ENCODE measurements around the gene GRB10. TPM values are rescaled to one million over a fixed set of nuclear protein-coding genes. Genes with fewer than 3 reads are reported as not detected.
"Not testable (repeated sequence)": the region's sequence is repeated elsewhere in the genome, so short reads cannot be mapped to it uniquely, and the experiment has no call there.

Gene GRB10
- total and polyA plus RNA-seq, 2 donors = 42.3 to 44.3 TPM

DNA sequence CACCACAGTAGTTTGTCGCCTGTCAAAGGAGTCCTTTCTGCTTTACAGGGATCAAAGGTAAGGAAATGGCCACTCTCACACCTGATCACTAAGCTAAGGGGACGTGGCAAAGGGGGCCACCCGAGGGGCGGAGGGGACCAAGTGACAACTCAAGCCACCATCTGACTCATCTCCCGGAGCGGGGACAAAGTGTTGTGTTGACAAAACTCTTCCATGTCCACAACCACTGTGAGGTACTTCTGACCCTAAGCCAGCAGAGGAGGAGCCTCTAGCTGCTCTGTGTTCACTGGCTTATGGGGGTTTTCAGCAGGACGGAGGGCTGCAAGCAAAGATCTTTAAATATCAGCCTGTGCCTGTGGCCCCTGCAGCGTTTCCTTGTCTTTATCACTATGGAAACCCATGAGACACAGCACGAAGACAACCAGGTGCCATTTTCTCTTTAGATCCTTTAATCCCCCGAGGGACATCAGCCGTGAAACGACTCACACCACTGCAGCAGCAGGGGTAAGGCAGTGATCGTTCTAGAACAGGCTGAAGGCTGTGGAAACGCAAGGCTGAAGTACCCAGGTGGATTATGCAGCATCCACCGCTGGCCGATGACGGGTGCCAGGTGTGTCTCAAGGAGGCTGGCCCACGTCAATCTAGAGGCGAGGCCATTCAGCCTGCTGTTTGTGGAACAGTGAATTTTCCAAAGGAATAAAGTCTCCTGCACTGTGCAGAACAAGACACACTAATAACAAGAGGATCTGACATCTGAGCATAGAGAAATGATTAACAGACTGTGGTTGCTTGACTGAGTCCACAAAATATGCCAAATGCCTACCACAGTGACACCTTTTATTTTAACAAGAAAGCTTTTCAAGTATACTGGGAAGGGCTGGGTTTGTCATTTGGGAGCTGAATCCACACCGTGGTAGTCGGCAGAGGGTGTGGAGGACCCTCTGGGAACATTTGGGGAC is 190.9 kb downstream of the GRB10 start:
- WGBS = 78% methylated on average over 21 of the region's 21 CpGs
- Histone ChIP-seq H3K27ac (ENCODE audit: low read depth) (no peak overlapping the region), H3K4me1 (ENCODE audit: insufficient read depth) (no peaks in the 10 kb centered on the region), H3K36me3 (ENCODE audit: insufficient read depth) (no peaks in the 10 kb centered on the region), H3K4me3 (ENCODE audit: low read depth, low read length) (no peak overlapping the region)
- DNase-seq (ENCODE audit: extremely low spot score) = no peak

DNA sequence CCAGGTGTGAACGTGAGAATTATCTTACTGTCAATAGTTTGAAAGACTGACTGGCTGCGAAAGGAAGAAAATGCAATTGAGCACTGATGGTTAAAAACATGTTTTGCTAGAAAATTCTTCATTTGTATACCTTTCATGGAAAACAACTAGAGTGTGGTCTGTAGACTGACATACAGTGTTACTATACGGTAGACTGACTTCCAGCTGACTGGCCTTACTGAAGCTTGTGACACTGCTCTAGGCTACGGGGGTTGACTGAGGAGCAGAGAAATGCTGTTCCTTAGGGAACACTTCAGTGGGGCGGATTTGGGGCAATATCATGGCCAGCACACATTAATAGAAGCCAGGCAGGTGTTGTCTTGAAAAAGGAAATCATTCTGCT is 191.6 kb downstream of the GRB10 start:
- H3K27ac ChIP-seq (ENCODE audit: low read depth) = no peak overlapping the region
- WGBS = 93% methylated on average over 5 of the region's 5 CpGs

DNA sequence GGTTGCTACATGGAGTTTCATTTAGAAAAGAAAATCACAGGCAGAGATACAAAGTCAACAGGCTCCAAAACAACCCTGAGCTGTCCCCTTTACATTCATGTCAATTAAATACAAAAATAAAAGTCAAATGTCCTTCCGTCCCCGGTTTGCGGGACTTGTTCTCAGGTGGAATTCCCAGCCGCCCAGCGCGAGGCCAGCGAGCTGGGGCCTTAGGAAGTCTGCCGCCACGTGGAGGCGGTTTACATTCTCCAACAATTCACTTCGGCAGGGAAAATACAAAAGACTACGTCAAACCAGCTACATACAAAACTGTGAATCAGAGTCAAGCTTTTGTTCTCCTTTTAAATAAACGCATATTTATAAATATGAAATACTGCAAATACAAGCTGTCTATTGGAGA is 192.2 kb downstream of the GRB10 start:
- no peak for DNase-seq (ENCODE audit: extremely low spot score)
- H3K4me1 ChIP-seq (ENCODE audit: insufficient read depth) = no peaks in the 10 kb centered on the region
- no peak overlapping the region for H3K27ac ChIP-seq (ENCODE audit: low read depth)
- WGBS = 94% methylated on average over 13 of the region's 13 CpGs
- H3K36me3 ChIP-seq (ENCODE audit: insufficient read depth) = no peaks in the 10 kb centered on the region
- H3K4me3 ChIP-seq (ENCODE audit: low read depth, low read length) = no peak overlapping the region

More for the DNA sequence above, 191.6 kb downstream of the GRB10 start:
- no peak overlapping the region for H3K4me3 ChIP-seq (ENCODE audit: low read depth, low read length)
- H3K36me3 ChIP-seq (ENCODE audit: insufficient read depth) = no peaks in the 10 kb centered on the region
- no peaks in the 10 kb centered on the region for H3K4me1 ChIP-seq (ENCODE audit: insufficient read depth)
- no peak for DNase-seq (ENCODE audit: extremely low spot score)

DNA sequence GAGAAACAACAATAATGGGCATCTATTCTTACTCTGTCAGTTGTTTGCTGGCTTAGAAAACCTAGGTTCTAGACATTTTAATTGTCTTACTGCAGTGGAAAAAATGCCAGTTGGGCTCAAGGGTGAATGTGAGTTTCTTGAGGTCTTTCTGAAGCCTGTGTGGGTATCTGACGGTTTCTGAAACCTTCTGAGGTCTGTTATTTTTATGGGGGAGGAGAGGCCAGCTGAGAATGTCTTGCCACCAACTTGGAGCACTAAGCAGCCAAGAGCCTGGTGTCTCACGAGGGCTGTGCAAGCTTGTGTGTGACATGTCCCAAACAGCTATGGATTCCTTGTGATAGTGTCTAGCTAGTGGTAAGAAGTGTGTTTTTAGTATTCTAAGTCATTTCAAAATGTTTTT is 193.3 kb downstream of the GRB10 start:
- 75% methylated on average over 2 of the region's 2 CpGs for WGBS
- Histone ChIP-seq H3K4me1 (ENCODE audit: insufficient read depth) (no peaks in the 10 kb centered on the region), H3K36me3 (ENCODE audit: insufficient read depth) (no peaks in the 10 kb centered on the region), H3K27ac (ENCODE audit: low read depth) (no peak overlapping the region), H3K4me3 (ENCODE audit: low read depth, low read length) (no peak overlapping the region)
- no peak for DNase-seq (ENCODE audit: extremely low spot score)

DNA sequence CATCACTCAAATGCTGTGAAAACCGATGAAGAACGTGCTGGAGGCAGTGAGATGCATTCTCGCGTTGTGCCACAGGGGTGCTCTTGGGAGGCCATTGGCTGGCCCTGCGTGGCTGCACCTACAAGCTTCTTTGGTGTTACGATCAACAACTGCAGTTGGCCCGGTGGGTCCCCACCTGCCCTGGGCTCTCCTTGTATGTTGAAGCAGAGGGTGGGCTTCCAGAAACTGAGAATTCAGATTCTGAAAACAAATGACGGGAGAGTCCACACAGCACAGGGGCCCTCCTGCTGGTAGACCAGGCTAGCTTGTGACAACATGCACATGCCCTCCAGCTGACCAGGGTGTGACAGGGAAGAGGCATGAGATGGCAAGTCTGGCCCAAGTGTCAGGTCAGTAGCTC is 193.8 kb downstream of the GRB10 start:
- DNase-seq (ENCODE audit: extremely low spot score) = no peak
- no peak overlapping the region for H3K4me3 ChIP-seq (ENCODE audit: low read depth, low read length)
- no peak overlapping the region for H3K27ac ChIP-seq (ENCODE audit: low read depth)
- no peaks in the 10 kb centered on the region for H3K4me1 ChIP-seq (ENCODE audit: insufficient read depth)
- H3K36me3 ChIP-seq (ENCODE audit: insufficient read depth) = no peaks in the 10 kb centered on the region
- 78% methylated on average over 8 of the region's 8 CpGs for WGBS

DNA sequence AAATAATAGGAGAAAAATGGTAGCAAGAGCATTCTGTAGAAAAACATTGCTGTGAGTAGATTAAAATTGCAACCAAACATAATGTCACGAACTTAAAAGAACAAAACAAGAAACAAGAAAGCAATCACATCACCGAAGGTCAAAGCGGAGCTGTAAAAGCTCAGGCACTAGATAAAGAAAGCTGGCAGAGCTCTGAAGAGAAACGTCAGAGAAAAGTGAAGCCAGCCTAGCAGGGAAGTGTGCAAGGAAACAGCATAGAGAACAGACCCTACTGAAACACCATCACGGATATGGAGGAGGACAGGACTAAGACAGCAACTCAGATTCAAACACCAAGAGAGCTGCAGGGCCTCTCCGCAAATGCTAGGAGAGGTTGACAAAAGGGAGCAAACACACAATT is 195.0 kb downstream of the GRB10 start:
- 77% methylated on average over 6 of the region's 6 CpGs for WGBS
- Histone ChIP-seq H3K4me3 (ENCODE audit: low read depth, low read length) (no peak overlapping the region), H3K27ac (ENCODE audit: low read depth) (no peak overlapping the region), H3K4me1 (ENCODE audit: insufficient read depth) (no peaks in the 10 kb centered on the region), H3K36me3 (ENCODE audit: insufficient read depth) (no peaks in the 10 kb centered on the region)
- DNase-seq (ENCODE audit: extremely low spot score) = no peak

DNA sequence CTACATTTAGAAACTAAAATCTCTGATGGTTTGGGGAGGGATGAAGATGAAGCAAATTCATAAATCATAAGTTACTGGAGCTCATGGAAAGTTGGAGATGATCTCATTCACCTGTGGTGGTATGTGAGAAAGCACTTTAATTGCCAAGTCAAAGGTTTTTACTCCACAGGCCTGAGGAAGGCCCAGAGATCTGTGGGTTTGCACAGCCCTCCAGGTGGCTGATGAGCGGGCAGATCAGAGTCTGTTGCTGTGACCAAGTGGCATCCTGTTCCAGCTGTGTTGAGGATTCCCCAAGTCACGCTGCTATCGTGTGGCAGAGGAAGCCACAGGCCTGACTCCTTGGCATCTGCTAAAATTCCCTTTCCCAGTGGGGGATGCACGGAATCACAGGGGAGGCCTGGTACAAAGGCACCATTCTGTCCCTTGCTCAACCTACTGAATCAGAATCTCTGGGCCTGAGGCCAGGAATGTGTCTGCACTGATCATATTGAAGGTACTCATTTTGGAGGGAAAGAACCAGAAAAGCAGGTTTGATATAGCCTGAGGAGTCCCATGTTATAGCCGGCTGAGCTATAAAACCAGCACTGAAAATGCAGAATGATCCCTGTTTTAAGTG is 197.8 kb downstream of the GRB10 start:
- no peaks in the 10 kb centered on the region for H3K4me1 ChIP-seq (ENCODE audit: insufficient read depth)
- WGBS = 90% methylated on average over 5 of the region's 5 CpGs
- no peaks in the 10 kb centered on the region for H3K36me3 ChIP-seq (ENCODE audit: insufficient read depth)
- H3K27ac ChIP-seq (ENCODE audit: low read depth) = no peak overlapping the region
- no peak overlapping the region for H3K4me3 ChIP-seq (ENCODE audit: low read depth, low read length)
- DNase-seq (ENCODE audit: extremely low spot score) = peak; percentile 31

DNA sequence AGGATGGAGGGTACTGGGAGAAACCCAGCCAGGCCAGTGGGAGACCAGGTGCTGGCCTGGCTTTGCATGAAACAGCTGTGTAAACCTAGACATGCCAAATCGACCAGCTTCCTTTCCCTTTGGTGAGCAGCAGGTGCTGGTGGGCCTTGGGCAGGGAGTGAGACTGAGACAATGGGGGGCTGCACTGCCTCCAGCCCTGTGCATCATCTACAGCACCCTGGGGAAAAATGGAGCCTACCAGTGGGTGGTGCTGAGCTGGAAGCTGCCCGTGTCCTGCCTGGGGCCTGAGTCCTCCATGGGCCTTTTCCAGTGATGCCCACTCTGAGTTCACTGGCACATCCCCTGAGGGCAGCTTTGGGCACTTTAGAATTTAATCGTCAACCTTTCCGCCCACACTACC is 198.3 kb downstream of the GRB10 start:
- no peaks in the 10 kb centered on the region for H3K4me1 ChIP-seq (ENCODE audit: insufficient read depth)
- no peaks in the 10 kb centered on the region for H3K36me3 ChIP-seq (ENCODE audit: insufficient read depth)
- 88% methylated on average over 4 of the region's 4 CpGs for WGBS
- no peak overlapping the region for H3K27ac ChIP-seq (ENCODE audit: low read depth)
- DNase-seq (ENCODE audit: extremely low spot score) = no peak
- no peak overlapping the region for H3K4me3 ChIP-seq (ENCODE audit: low read depth, low read length)

DNA sequence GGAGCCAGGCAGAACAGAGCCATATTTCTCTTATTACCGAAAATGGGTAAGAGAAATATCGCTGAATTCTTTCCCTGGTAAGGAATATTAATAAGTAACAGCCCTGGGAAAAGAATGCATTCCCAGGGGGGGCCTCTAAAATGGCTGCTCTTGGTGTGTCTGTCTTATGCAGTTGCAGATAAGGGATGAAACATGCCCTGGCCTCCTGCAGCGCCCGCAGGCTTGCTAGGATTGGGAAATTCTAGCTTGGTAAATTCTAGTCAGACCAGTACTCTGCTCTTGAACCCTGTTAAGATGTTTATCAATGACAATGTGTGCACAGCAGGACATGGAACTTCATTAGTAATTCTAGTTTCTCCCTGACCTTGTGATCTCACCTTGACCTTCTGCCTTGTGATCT is 199.4 kb downstream of the GRB10 start:
- WGBS = 97% methylated on average over 4 of the region's 4 CpGs
- not testable (repeated sequence) for H3K4me1 ChIP-seq (ENCODE audit: insufficient read depth); H3K4me3 ChIP-seq (ENCODE audit: low read depth, low read length); H3K27ac ChIP-seq (ENCODE audit: low read depth); H3K36me3 ChIP-seq (ENCODE audit: insufficient read depth); DNase-seq (ENCODE audit: extremely low spot score)

DNA sequence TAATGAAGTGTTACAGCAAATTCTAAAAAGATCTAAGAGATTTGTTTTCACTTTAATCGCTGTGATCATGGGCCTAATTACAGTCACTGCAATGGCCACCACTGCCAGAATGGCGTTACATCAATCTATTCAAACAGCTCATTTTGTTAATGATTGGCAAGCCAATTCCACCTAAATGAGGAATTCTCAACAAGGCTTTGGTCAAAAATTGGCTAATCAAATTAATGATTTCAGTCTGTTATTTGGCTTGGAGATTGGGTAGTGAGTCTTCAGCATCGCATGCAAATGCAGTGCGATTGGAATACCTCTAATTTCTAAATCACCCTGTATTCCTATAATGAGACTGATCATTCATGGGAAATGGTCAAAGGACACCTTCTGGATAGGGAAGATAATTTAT is 200.4 kb downstream of the GRB10 start:
- not testable (repeated sequence) for H3K36me3 ChIP-seq (ENCODE audit: insufficient read depth); H3K27ac ChIP-seq (ENCODE audit: low read depth); H3K4me3 ChIP-seq (ENCODE audit: low read depth, low read length); DNase-seq (ENCODE audit: extremely low spot score); H3K4me1 ChIP-seq (ENCODE audit: insufficient read depth)
- 96% methylated on average over 4 of the region's 4 CpGs for WGBS

DNA sequence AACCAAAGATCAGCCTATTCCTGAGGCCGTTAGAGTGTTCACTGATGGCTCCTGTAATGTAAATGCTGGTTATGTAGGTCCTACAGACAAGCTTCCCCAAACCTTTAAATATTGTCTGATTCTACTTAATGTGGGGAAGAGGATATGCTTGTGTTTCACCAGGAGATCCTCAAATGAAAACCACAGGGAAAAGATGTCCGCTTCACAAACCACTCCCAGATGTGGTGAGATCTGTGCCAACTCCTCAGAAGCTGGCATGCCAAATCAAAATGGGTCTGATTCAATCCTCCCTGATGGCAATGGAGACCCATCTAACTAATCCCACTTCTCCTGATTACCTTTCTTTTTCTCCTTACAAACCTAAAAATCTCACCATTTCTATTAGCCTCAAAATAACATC is 202.0 kb downstream of the GRB10 start:
- H3K4me3 ChIP-seq (ENCODE audit: low read depth, low read length); H3K27ac ChIP-seq (ENCODE audit: low read depth); DNase-seq (ENCODE audit: extremely low spot score); H3K4me1 ChIP-seq (ENCODE audit: insufficient read depth); H3K36me3 ChIP-seq (ENCODE audit: insufficient read depth): not testable (repeated sequence)
- 86% methylated on average over 2 of the region's 2 CpGs for WGBS

DNA sequence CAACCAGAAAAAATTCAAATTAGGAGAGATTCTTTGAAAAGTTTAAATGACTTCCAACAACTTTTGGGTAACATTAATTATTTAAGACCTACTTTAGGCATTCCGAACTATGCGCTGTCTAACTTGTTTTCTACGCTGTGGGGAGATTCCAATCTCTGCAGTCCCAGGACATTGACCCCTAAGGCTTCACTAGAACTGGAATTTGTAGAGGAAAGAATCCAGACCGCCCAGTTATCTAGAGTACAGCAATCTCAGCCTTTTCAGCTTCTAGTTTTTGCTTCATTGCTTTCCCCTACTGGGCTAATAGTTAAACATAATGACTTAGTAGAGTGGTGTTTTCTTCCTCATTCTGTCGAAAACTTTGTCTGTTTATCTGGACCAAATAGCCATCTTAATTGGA is 202.6 kb downstream of the GRB10 start:
- Histone ChIP-seq H3K4me1 (ENCODE audit: insufficient read depth) (no peaks in the 10 kb centered on the region), H3K4me3 (ENCODE audit: low read depth, low read length) (no peak overlapping the region), H3K27ac (ENCODE audit: low read depth) (no peak overlapping the region), H3K36me3 (ENCODE audit: insufficient read depth) (no peaks in the 10 kb centered on the region)
- WGBS = 85% methylated on average over 5 of the region's 5 CpGs
- DNase-seq (ENCODE audit: extremely low spot score) = no peak

DNA sequence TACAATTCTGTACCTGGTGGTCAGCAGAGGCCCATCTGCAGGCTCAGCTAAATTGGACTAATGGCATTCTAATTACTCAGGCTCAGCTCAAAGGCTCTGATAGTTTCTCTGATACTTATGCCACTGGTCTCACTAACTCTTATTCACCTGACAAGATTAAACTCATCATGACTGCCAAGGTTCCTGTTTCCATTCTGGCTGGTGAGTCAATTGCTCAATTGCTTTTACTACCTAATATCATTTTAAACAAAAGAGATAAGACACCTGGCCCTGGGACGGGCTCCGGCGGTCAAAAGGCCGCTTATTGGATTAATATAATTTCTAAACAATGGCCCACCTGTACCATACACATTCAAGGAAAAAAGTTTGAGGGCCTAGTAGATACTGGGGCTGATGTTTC is 204.6 kb downstream of the GRB10 start:
- H3K4me3 ChIP-seq (ENCODE audit: low read depth, low read length); H3K27ac ChIP-seq (ENCODE audit: low read depth); H3K36me3 ChIP-seq (ENCODE audit: insufficient read depth); DNase-seq (ENCODE audit: extremely low spot score); H3K4me1 ChIP-seq (ENCODE audit: insufficient read depth): not testable (repeated sequence)
- 67% methylated on average over 4 of the region's 4 CpGs for WGBS

DNA sequence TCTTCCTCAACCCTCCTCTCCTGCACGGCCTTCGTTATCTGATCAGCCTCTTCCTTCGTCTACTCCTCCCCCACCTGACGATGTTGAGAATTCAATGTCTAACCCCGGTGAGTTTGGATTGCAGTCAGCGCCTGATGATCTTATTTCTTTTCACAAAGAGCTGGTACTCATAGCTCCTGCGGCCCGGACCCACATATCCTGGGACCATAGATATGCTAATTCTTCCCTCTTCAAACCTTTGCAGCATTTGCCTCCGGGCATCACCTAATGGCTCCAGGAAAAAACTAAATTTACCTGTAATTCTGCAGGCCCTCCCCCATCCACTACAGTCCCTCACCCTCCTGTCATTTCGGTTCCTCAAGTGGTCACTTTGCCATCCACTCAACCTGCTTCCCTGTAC is 205.1 kb downstream of the GRB10 start:
- no peak for DNase-seq (ENCODE audit: extremely low spot score)
- 89% methylated on average over 10 of the region's 10 CpGs for WGBS
- Histone ChIP-seq H3K27ac (ENCODE audit: low read depth) (no peak overlapping the region), H3K4me1 (ENCODE audit: insufficient read depth) (no peaks in the 10 kb centered on the region), H3K36me3 (ENCODE audit: insufficient read depth) (no peaks in the 10 kb centered on the region), H3K4me3 (ENCODE audit: low read depth, low read length) (no peak overlapping the region)

Data from urinary bladder (tissue), 4 donors.